HPDE6-E6E7 (cell line): Measurements from ENCODE around the gene TSPAN32.
"Not testable (repeated sequence)": the region's sequence is repeated elsewhere in the genome, so short reads cannot be mapped to it uniquely, and the experiment has no call there.

ENCODE experiments used
- DNase-seq: peaks from one replicate; pipeline ENCODE4 v3.0.0; 2011; ENCODE audit warnings: missing footprints; ENCODE audit errors: extremely low spot score

Gene TSPAN32

GRCh38 chr11:2363577-2364370, 62.0 kb downstream of the TSPAN32 start:
- DNase-seq: no peak

GRCh38 chr11:2364386-2364785, 62.6 kb downstream of the TSPAN32 start:
- DNase-seq: not testable (repeated sequence)

GRCh38 chr11:2365571-2366210, 63.9 kb downstream of the TSPAN32 start:
- no peak for DNase-seq

GRCh38 chr11:2366276-2366675, 64.5 kb downstream of the TSPAN32 start:
- DNase-seq: no peak

GRCh38 chr11:2366733-2367132, 64.9 kb downstream of the TSPAN32 start:
- no peak for DNase-seq

GRCh38 chr11:2367266-2368160, 65.7 kb downstream of the TSPAN32 start:
- DNase-seq: no peak
